Uterine smooth muscle cell (primary cell): ENCODE data around the gene TTC28. TPM values are rescaled to one million over a fixed set of nuclear protein-coding genes. Genes with fewer than 3 reads are reported as not detected.

Experiments used
- total RNA-seq: library from RNA; depleted of rRNA; stranded (reverse); fragments of >200 nt; gene quantifications from 2 replicates; pipeline ENCODE4 v1.2.3, GENCODE V29; 2014

The TTC28 gene
- 21.8 and 31.4 TPM in 2 replicates for total RNA-seq

DNA sequence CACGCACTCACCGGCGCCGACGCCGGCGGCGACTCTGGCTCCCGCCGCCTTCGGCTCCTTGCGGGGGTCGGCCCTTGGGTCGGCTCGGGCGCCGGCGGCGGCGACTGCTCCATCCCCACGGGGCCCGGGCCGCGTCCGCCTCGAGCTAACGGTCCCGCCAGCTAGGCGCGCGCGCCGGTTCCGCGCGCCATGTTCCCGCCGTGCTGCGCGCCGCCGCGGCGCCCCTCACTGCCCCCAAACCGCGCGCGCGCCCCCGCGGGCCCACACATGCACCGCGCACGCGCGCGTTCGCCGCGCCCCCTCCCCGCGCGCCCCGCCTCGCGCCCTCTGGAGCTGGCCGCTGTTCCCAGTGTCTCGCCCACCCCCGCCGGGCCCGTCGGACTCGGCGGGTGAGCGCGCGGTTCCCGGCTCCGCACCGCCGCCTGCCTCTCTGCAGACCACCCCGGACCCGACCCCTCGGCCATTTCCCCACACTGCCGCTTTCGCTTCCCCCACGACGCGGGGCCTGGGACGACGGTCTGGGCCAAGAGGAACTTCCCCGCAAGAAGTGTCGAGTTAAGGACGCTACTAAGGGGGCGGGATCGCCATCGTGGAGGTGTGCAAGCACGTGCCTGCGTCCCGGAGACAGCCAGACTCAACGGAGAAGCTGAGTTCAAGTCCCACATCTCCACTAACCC lies at the start of gene TTC28:
TSS of gene TTC28 (minus strand) at position 230 of the 677 bp plus-strand sequence. CDS start at position 113, 117 bp downstream.

Other genes starting within 250 kb of the TTC28 start
- gene CHEK2, start 62.0 kb upstream of the TTC28 start, total RNA-seq = 20.6 and 30.1 TPM in 2 replicates
- 18.1 and 18.8 TPM in 2 replicates for gene HSCB, start 62.2 kb upstream of the TTC28 start, total RNA-seq
- gene CCDC117, start 92.9 kb upstream of the TTC28 start, total RNA-seq = 15.2 and 15.9 TPM in 2 replicates
- gene XBP1, start 120.7 kb upstream of the TTC28 start, total RNA-seq = 303 and 354 TPM in 2 replicates
- gene ZNRF3, start 203.7 kb upstream of the TTC28 start, total RNA-seq = 4.8 and 5.1 TPM in 2 replicates